Measurements from ENCODE around the gene ZNF445. TPM values are rescaled to one million over a fixed set of nuclear protein-coding genes. Genes with fewer than 3 reads are reported as not detected.
A peak's percentile ranks its signal among the peaks of the same experiment; 100 is the strongest.

Gene ZNF445
- total and polyA plus RNA-seq, 9 of the 15 experiments (the other 6 are each of a cell fraction or from before 2014, with no cell fraction given): 1.2 to 26.9 (median 10.6) TPM

- TF ChIP-seq, protein P1, sequence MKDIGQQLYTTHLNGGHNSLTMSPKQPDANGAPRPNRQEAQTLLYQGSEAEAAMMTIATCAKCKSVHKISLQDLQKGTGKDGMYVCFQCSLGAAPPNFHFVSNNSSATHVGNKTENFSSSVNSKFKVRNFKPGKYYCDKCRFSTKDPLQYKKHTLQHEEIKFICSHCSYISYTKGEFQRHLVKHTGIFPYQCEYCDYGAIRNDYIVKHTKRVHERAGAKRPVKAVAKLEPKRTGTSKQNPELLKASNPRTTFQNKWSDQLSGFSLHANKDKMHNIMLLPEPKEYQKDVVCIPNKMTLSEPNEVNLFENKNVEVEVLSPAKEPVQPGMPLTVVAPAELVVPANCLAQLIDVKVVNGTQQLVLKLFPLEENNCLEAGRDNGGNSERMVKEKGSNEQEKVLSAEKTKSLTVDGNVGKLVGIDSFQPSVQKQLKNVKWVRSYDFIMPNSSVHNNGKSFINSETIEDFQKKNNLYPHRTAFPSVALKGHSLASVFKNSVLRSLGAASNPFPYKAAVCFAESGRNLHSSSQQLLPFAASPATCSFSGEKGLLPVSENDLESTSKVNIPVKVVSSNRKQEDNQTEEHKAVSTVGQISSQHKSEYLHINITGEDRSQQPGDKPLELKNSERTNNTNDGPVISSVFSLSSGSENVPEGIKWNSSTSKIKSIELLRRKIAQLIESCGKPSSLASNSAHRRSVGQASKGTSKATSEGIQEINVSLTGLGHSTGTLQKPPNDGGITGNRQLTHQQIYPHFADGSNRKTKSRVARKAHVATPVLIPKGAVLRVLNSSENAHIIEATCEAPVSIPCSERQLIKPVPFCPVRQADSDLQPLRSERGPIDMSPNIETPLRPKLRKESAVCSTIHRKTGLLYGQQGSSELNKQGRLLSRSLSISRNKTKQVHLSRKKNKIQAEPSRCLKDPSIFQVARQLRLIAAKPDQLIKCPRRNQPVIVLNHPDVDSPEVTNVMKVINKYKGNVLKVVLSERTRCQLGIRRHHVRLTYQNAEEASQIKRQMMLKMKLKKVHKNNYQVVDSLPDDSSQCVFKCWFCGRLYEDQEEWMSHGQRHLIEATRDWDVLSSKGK (CRISPR knock-in tag; IDR thresholded peaks at IDR 0.05): no peak
- TF ChIP-seq HEY1 (CRISPR knock-in tag; IDR thresholded peaks at IDR 0.05; ENCODE audit: borderline replicate concordance): no peak
- no peak for TF ChIP-seq ZBED1 (IDR thresholded peaks at IDR 0.05)
- TF ChIP-seq ZNF395 (CRISPR knock-in tag; IDR thresholded peaks at IDR 0.05): peak; percentile 52; the same call in 1 of the 2 replicates
- TF ChIP-seq FOSL1 (tag; conservative IDR thresholded peaks at IDR 0.05): peak; percentile 81
- TF ChIP-seq MXD1 (CRISPR knock-in tag; IDR thresholded peaks at IDR 0.05; ENCODE audit: borderline replicate concordance, poor library complexity, severe bottlenecking): no peak
- no peak for TF ChIP-seq CXXC5 (CRISPR knock-in tag; IDR thresholded peaks at IDR 0.05)
- TF ChIP-seq ZNF175 (CRISPR knock-in tag; IDR thresholded peaks at IDR 0.05; ENCODE audit: low read depth): no peak
- no peak for TF ChIP-seq TAL1 (IDR thresholded peaks at IDR 0.05)
- no peak for TF ChIP-seq SAFB (IDR thresholded peaks at IDR 0.05; ENCODE audit: borderline replicate concordance, low read depth, low read length)
- no peak for TF ChIP-seq ZNF280B (CRISPR knock-in tag; IDR thresholded peaks at IDR 0.05)
- TF ChIP-seq MAFK (IDR thresholded peaks at IDR 0.05; ENCODE audit: low read length): peak; percentile 83
- no peak for TF ChIP-seq ZNF699 (CRISPR knock-in tag; IDR thresholded peaks at IDR 0.05; ENCODE audit: insufficient replicate concordance)
- no peak for TF ChIP-seq ZNF830 (CRISPR knock-in tag; IDR thresholded peaks at IDR 0.05)
- no peak for TF ChIP-seq ZNF224 (CRISPR knock-in tag; IDR thresholded peaks at IDR 0.05)
- no peak for TF ChIP-seq NELFE (IDR thresholded peaks at IDR 0.05; ENCODE audit: insufficient read depth, insufficient read length)
- no peak for TF ChIP-seq NFE2L1 (tag; IDR thresholded peaks at IDR 0.05; ENCODE audit: borderline replicate concordance, low read depth)
- TF ChIP-seq ZKSCAN1 (IDR thresholded peaks at IDR 0.05; ENCODE audit: low read depth, low read length): no peak
- no peak for TF ChIP-seq KAT8 (IDR thresholded peaks at IDR 0.05; ENCODE audit: low read depth)
- TF ChIP-seq WHSC1 (IDR thresholded peaks at IDR 0.05; ENCODE audit: low read length): no peak
- no peak for TF ChIP-seq NR4A1 (CRISPR knock-in tag; IDR thresholded peaks at IDR 0.05)
- TF ChIP-seq NR4A1 (tag; IDR thresholded peaks at IDR 0.05): no peak
These were observed 8.6 kb downstream of the ZNF445 start (continued) for GRCh38 chr3:44468572-44469520.

Data from K562 (cell line).